ENCODE results near the gene SERPIND1.
"Not testable (repeated sequence)": the region's sequence is repeated elsewhere in the genome, so short reads cannot be mapped to it uniquely, and the experiment has no call there.

SERPIND1 gene

DNA sequence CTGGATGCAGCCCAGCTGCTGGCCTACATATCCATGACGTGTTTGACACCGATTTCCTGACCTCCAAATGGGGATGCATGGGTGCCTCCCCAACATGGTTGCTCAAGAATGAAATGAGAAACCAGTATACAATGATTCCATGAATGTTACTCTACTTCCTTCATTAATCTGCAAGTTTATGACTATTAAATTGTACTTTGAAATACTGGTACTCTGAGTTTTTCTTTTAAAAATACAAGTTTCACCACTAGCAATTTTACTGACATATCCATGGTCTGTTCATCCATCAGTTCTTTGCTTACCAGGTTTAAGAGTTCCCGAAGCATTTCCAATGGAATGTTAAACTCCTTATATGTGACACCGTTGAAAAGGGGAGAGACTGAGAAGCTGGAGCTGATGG is 39.1 kb downstream of the SERPIND1 start:
- no peak for DNase-seq (ENCODE audit: low spot score)

DNA sequence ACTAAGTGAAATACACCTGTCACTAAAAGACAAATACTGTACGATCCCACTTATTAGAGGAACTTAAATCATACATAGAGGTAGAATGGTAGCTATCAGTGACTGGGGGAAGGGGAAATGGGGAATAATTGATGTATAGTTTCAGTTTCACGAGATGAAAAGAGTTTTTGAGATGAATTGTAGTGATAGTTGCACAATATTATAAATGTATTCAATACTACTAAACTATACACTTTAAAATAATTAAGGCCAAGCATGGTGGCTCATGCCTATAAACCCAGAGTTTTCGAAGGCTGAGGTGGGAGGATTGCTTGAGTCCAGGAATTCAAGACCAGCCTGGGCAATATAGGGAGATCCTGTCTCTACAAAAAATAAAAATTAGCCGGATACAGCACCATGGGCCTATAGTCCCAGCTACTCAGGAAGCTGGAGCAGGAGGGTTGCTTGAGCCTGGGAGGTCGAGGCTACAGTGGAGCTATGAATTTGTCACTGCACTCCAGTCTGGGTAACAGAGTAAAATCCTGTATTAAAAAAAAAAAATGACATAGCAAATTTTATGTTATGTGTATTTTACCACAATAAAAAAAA is 40.4 kb downstream of the SERPIND1 start:
- no peak for DNase-seq (ENCODE audit: low spot score)

DNA sequence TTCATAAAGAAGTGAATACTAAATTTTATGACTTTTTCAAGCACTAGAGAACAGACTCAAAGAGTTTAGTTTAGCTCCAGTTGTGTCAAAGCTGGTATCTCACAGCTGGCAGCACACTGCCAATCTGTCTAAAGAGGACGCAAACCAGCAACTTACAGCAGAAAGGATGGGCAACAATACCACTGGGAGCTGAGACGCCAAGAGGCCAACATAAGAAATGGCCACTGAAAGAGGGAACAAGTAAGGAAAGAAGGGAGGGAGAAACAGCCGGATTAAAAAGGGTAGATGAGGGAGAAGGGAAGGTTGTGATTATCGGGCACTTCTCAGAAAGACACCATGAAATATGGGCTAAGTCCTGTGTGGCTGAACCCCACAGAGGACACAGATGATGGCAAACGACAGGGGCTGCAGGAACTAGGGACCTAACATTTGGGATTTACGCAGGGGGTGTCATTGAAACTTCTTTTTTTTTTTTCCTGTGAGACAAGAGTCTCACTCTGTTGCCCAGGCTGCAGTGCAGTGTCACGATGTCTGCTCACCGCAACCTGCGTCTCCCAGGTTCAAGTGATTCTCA is 41.7 kb downstream of the SERPIND1 start:
- DNase-seq (ENCODE audit: low spot score): no peak

DNA sequence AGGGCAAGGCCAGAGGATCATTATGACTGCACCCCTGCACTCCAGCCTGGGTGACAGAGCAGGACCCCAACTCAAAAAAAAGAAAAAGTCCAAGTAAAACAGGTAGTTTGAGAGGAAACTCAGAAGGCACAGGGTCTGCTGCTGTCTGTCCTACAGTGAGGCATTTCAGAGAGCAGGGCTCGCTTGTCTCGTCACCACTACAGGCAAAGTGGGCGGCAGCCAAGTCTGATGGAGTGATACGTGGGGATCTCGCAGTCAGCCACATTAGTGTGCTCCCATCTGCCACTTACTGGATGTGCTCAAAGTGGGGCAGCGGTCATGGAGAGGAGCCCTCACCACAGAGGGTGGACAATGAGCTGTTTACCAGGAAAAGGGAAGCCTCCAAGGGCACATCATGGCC is 42.6 kb downstream of the SERPIND1 start:
- no peak for DNase-seq (ENCODE audit: low spot score)

DNA sequence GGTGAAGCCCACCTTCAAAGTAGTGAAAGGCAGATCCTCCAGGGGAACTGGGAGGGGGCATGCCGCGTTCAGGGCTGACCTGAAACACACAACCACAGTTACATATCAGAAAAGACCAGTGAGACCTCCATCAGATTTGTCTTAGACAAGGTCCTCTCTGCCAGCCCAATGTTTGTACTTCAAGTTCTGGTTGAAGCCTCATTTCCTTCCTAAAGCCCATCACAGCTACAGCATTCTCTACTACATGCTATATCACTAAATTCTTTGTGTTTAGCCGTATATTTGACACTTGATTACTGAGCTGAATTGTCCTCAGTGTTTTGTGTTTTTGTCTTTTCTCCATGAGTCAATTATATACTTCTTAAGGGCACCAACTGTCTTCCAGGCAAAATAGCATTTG is 44.6 kb downstream of the SERPIND1 start:
- no peak for DNase-seq (ENCODE audit: low spot score)

- DNase-seq (ENCODE audit: low spot score): no peak
These were observed 45.6 kb downstream of the SERPIND1 start for GRCh38 chr22:20819471-20819870.

DNA sequence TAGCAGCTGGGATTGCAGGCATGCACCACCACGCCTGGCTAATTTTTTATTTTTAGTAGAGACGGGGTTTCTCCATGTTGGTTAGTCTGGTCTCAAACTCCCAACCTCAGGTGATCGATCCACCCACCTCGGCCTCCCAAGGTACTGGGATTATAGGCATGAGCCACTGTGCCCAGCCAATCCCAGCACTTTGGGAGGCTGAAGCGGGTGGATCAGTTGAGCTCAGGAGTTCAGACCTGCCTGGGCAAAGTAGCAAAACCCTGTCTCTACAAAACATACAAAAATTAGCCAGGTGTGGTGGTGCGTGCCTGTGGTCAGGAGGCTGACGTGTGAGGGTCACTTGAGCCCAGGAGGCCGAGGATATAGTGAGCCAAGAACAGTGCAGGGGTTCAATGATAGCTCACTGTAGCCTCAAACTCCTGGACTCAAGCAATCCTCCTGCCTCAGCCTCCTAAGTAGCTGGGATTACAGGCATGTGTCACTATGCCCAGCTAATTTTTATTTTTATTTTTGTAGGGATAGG is 47.9 kb downstream of the SERPIND1 start:
- not testable (repeated sequence) for DNase-seq (ENCODE audit: low spot score)

DNA sequence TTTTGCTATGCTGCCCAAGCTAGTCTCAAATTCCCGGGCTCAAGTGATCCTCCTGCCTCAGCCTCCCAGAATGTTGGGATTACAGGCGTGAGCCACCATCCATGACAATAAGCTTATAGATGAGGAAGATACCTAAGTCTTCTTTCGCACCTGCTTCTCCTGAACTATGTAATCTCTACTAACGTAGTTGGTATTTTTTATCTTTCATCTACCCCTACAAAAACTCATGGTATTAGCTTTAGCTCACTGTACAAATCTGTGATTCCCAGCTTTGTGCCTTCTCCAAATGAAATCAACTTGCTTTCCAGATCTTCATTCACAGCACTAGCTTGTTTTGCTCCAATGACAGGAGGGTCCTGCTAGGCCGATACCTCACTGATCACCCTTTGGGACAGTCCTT is 48.3 kb downstream of the SERPIND1 start:
- no peak for DNase-seq (ENCODE audit: low spot score)

- DNase-seq (ENCODE audit: low spot score): no peak
These were observed 49.4 kb downstream of the SERPIND1 start for GRCh38 chr22:20823264-20823663.

GRCh38 chr22:20825216-20825615 is 51.3 kb downstream of the SERPIND1 start:
- not testable (repeated sequence) for DNase-seq (ENCODE audit: low spot score)

DNA sequence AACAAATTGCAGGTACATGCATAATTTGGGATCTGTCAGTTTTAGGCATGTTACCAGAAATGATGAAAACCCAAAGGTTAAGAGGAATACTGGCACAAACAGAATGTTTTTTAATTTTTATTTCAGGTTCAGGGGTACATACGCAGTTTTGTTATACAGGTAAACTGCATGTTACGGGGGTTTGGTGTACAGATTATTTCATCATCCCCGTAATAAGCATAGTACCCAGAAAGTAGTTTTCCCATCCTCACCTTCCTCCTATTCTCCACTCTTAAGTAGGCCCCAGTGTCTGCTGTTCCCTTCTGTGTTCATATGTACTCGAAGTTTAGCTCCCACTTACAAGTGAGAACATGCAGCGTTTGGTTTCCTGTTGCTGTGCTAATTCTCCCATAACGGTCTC is 51.7 kb downstream of the SERPIND1 start:
- no peak for DNase-seq (ENCODE audit: low spot score)

DNA sequence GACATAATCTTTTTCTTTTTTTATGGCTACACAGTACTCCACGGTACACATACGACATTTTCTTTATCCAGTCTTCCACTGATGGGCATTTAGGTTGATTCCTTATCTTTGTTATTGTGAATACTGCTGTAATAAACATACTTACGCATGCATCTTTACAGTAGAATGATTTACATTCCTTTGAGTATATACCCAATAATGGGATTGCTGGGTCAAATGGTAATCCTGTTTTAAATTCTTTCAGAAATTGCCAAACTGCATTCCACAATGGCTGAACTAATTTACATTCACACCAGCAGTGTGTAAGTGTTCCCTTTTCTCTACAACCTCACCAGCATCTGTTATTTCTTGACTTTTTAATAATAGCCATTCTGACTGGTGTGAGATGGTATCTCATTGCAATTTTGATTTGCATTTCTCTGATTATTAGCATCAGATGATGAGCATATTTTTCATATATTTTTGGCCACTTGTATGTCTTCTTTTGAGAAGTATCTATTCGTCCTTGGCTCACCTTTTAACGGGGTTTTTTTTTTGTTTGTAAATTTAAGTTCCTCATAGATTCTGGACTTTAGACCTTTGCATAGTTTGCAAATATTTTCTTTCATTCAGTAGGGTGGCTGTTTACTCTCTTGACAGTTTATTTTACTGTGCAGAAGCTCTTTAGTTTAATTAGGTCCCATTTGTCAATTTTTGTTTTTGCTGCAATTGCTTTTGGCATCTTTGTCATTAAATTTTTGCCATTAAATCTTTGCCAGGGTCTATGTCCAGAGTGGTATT is 52.6 kb downstream of the SERPIND1 start:
- not testable (repeated sequence) for DNase-seq (ENCODE audit: low spot score)

- DNase-seq (ENCODE audit: low spot score): no peak
These were observed 55.7 kb downstream of the SERPIND1 start for GRCh38 chr22:20829491-20830134.

DNA sequence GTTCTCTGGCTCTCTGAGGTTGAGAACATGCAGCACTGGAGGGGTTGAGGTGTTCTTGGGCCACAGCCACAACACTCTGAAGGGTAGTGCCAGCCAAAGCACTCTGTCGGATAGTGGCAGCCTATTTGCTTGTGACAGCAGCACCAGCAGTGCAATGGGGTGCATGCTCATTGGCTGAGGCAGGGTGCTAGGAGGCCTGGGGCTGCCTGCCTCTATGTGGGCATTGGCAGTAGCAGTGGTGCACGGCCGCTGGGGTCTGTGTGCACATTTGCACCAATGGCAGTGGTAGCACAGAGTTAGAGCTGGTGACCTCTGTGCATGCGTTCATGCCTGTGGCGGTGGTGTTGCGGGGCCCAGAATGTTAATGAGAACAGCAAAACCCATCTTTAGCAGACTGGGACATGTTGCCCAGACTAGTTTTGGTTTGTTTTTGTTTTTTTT is 59.3 kb downstream of the SERPIND1 start:
- no peak for DNase-seq (ENCODE audit: low spot score)

GRCh38 chr22:20834206-20834605 is 60.3 kb downstream of the SERPIND1 start:
- no peak for DNase-seq (ENCODE audit: low spot score)

GRCh38 chr22:20834725-20835124 is 60.8 kb downstream of the SERPIND1 start:
- DNase-seq (ENCODE audit: low spot score): no peak

Measured in globus pallidus (tissue), 1 donor.